ENCODE results near the gene BTBD2.

BTBD2 gene

DNA sequence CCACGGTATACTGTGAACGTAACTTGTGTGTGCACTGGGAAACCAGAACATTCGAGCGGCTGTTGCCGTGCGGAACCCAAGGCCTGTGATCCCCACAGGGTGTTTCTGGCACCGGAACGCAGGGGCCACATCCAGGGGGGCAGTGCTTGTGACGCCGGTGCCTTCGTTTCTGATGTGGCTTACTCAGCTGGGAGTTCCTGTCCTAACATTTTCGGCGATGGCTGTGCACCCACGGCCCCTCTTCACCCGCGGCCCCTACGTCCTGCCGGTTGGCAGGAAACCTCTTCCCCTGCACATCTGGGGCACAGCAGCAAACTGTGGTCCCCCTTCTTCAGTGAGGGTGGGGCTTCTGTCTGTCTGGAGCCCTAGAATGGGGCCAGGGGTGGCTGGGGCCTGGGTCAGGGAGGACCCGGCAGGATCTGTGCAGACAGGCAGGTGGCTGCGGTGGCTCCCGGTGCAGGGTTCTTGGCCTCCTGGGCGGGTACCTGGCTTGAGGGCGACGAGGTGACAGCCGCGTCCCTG, 48.4 kb downstream of the BTBD2 start:
- H3K4me3 ChIP-seq (replicated peaks; ENCODE audit: low read depth, low read length) = no peak overlapping the region
- DNase-seq (ENCODE audit: extremely low read depth, low read depth) = no peak
- TF ChIP-seq, protein P1, sequence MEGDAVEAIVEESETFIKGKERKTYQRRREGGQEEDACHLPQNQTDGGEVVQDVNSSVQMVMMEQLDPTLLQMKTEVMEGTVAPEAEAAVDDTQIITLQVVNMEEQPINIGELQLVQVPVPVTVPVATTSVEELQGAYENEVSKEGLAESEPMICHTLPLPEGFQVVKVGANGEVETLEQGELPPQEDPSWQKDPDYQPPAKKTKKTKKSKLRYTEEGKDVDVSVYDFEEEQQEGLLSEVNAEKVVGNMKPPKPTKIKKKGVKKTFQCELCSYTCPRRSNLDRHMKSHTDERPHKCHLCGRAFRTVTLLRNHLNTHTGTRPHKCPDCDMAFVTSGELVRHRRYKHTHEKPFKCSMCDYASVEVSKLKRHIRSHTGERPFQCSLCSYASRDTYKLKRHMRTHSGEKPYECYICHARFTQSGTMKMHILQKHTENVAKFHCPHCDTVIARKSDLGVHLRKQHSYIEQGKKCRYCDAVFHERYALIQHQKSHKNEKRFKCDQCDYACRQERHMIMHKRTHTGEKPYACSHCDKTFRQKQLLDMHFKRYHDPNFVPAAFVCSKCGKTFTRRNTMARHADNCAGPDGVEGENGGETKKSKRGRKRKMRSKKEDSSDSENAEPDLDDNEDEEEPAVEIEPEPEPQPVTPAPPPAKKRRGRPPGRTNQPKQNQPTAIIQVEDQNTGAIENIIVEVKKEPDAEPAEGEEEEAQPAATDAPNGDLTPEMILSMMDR (IDR thresholded peaks at IDR 0.05; ENCODE audit: low read depth, low read length, missing control alignments) = no peak

- TF ChIP-seq, protein P1 (IDR thresholded peaks at IDR 0.05; ENCODE audit: low read depth, low read length, missing control alignments) = no peak
- no peak overlapping the region for H3K4me3 ChIP-seq (replicated peaks; ENCODE audit: low read depth, low read length)
- DNase-seq (ENCODE audit: extremely low read depth, low read depth) = no peak
These were observed 52.8 kb downstream of the BTBD2 start for GRCh38 chr19:1962674-1963073.

DNA sequence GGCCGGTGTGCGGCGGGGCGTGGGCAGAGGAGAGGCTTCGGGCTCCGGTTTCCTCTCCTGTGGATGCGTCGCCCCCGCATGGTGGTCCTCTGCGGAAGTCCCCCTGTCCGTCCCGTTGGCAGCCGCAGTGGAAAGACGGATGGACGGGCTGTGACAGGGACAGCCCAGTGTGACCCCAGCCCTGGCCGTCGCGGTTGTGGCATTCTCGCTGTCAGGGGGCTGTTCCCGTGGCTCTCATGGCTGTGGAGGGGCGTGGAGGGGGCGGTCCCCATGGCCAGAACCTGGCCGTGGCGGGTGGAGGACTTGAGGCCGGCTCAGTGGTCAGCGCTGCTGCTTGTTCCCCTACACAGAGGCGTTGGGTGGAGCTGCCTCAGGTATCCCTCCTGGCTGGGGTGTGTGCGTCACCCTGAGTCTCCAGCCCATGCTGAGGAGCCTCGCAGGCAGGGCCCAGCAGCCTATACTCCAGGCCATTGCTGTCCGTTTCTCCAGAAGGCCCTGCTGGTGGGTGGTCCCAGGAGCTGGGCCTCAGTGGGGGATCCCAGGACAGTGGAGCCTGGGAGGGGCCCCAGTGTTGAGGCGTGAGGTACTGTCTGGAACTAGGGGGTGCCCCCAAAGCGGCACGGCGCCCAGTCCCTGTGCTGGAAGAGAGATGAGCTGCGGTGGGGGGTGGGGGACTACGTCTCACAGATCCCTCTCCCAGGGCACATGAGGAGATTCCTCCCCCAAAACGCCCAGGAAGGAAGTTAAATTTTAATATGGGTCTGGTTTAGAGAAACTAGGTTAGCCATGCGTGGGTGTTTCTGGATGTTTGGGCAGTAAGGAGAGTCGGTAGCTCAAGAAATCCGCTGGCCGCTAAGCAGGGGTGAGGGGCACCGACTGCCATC, 54.3 kb downstream of the BTBD2 start:
- TF ChIP-seq, protein P1 (IDR thresholded peaks at IDR 0.05; ENCODE audit: low read depth, low read length, missing control alignments) = no peak
- no peak overlapping the region for H3K4me3 ChIP-seq (replicated peaks; ENCODE audit: low read depth, low read length)
- DNase-seq (ENCODE audit: extremely low read depth, low read depth) = no peak

GRCh38 chr19:1959928-1960589, 55.5 kb downstream of the BTBD2 start:
- no peak for DNase-seq (ENCODE audit: extremely low read depth, low read depth)
- TF ChIP-seq, protein P1 (IDR thresholded peaks at IDR 0.05; ENCODE audit: low read depth, low read length, missing control alignments) = no peak
- H3K4me3 ChIP-seq (replicated peaks; ENCODE audit: low read depth, low read length) = no peak overlapping the region

GRCh38 chr19:1957562-1958248, 57.8 kb downstream of the BTBD2 start:
- no peak for DNase-seq (ENCODE audit: extremely low read depth, low read depth)
- TF ChIP-seq, protein P1 (IDR thresholded peaks at IDR 0.05; ENCODE audit: low read depth, low read length, missing control alignments) = no peak
- H3K4me3 ChIP-seq (replicated peaks; ENCODE audit: low read depth, low read length) = no peak overlapping the region

DNA sequence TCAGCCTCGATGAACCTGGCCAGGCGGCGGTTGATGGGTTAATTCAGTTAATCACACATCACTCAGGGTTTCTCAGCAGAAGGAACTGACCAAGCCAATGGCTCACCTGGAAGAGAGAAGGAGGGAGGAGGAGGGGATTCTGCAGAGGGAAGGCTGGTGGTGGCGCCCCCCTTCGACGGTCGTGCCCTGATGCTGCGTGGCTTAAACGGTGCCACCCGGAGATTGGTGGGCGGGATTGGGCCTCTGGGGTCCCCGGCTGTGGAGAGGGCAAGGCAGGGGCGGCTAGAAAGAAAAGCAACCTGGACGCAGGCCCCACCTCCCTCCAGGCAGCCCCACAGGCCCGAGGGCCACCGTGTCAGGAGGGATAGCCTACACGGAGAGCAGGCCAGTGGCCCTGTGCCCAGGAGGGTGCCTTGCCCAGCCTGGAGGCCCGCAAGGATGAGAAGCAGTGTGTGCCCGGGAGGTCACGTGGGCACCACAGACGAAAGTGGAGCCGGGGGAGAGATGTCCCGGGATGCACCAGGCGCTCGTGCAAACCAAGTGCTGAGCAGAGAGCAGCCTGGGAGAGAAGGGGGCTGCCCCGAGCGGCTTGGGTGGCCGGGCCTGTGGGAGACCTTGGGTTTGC, 58.5 kb downstream of the BTBD2 start:
- no peak for DNase-seq (ENCODE audit: extremely low read depth, low read depth)
- TF ChIP-seq, protein P1 (IDR thresholded peaks at IDR 0.05; ENCODE audit: low read depth, low read length, missing control alignments) = no peak

More for the DNA sequence above, 58.5 kb downstream of the BTBD2 start:
- no peak overlapping the region for H3K4me3 ChIP-seq (replicated peaks; ENCODE audit: low read depth, low read length)

Measured in HFF-Myc (cell line).